SK-N-SH treated with all-trans-retinoic acid at 6 μM for 48 hours (cell line): ENCODE measurements around the gene KCNC4.

Source experiments
- ATAC-seq: fragments of 200-7000 bp; cut with Tn5 transposase; 3 replicates; pipeline ENCODE4 v1.9.1; 2020; ENCODE audit warnings: mild to moderate bottlenecking, moderate library complexity
- ARNTL ChIP-seq: fragments of 450-650 bp; formaldehyde crosslinking; IDR thresholded peaks from 2 replicates; pipeline ENCODE4 v1.5.0; 2020; ENCODE audit warnings: low read depth, mild to moderate bottlenecking, moderate library complexity, borderline replicate concordance
- BACH2 ChIP-seq: fragments of 250-450 bp; sonication (Bioruptor Pico); IDR thresholded peaks from 2 replicates; pipeline ENCODE4 v1.9.0; 2021; ENCODE audit warnings: mild to moderate bottlenecking, borderline replicate concordance
- CREB5 ChIP-seq: fragments of 250-450 bp; sonication (Bioruptor Pico); IDR thresholded peaks from 2 replicates; pipeline ENCODE4 v1.5.1; 2020; ENCODE audit warnings: low read depth, mild to moderate bottlenecking, moderate library complexity
- CSDC2 ChIP-seq: fragments of 250-450 bp; sonication (Bioruptor Pico); IDR thresholded peaks from 2 replicates; pipeline ENCODE4 v1.5.0; 2020; ENCODE audit warnings: mild to moderate bottlenecking, moderate library complexity
- CSRNP3 ChIP-seq: fragments of 250-450 bp; sonication (Bioruptor Pico); IDR thresholded peaks from 2 replicates; pipeline ENCODE4 v1.5.1; 2021; ENCODE audit warnings: mild to moderate bottlenecking, moderate library complexity
- ESRRG ChIP-seq: fragments of 250-450 bp; sonication (Bioruptor Pico); IDR thresholded peaks from 2 replicates; pipeline ENCODE4 v1.6.1; 2021; ENCODE audit warnings: mild to moderate bottlenecking
- GLIS3 ChIP-seq: fragments of 250-450 bp; sonication (Bioruptor Pico); IDR thresholded peaks from 2 replicates; pipeline ENCODE4 v1.5.0; 2020; ENCODE audit warnings: mild to moderate bottlenecking, moderate library complexity
- ISL1 ChIP-seq: fragments of 250-450 bp; sonication (Bioruptor Pico); IDR thresholded peaks from 2 replicates; pipeline ENCODE4 v2.1.2; 2022; ENCODE audit warnings: mild to moderate bottlenecking, moderate library complexity
- OSR1 ChIP-seq: fragments of 250-450 bp; sonication (Bioruptor Pico); IDR thresholded peaks from 2 replicates; pipeline ENCODE4 v1.8.0; 2022; ENCODE audit warnings: moderate library complexity, mild to moderate bottlenecking, inconsistent platforms
- PATZ1 ChIP-seq: fragments of 250-450 bp; sonication (Bioruptor Pico); IDR thresholded peaks from 2 replicates; pipeline ENCODE4 v1.8.0; 2020; ENCODE audit warnings: mild to moderate bottlenecking, moderate library complexity, borderline replicate concordance
- POU6F1 ChIP-seq: fragments of 250-450 bp; sonication (Bioruptor Pico); IDR thresholded peaks from 2 replicates; pipeline ENCODE4 v1.8.0; 2021; ENCODE audit warnings: low read depth, mild to moderate bottlenecking, moderate library complexity, borderline replicate concordance
- PPARA ChIP-seq: fragments of 250-450 bp; sonication (Bioruptor Pico); IDR thresholded peaks from 2 replicates; pipeline ENCODE4 v1.5.0; 2020; ENCODE audit warnings: mild to moderate bottlenecking, borderline replicate concordance
- RARB ChIP-seq: fragments of 250-450 bp; sonication (Bioruptor Pico); IDR thresholded peaks from 2 replicates; pipeline ENCODE4 v1.8.0; 2021; ENCODE audit warnings: mild to moderate bottlenecking, moderate library complexity
- SNAI2 ChIP-seq: fragments of 250-450 bp; sonication (Bioruptor Pico); IDR thresholded peaks from 2 replicates; pipeline ENCODE4 v1.5.0; 2020; ENCODE audit warnings: mild to moderate bottlenecking, moderate library complexity
- TCF4 ChIP-seq: fragments of 250-450 bp; sonication (Bioruptor Pico); IDR thresholded peaks from 2 replicates; pipeline ENCODE4 v1.8.0; 2021; ENCODE audit warnings: mild to moderate bottlenecking, moderate library complexity, borderline replicate concordance
- TOX ChIP-seq: fragments of 250-450 bp; sonication (Bioruptor Pico); IDR thresholded peaks from 2 replicates; pipeline ENCODE4 v1.8.0; 2021; ENCODE audit warnings: mild to moderate bottlenecking, moderate library complexity, borderline replicate concordance
- TSHZ2 ChIP-seq: fragments of 250-450 bp; sonication (Bioruptor Pico); IDR thresholded peaks from 2 replicates; pipeline ENCODE4 v1.5.0; 2020; ENCODE audit warnings: mild to moderate bottlenecking, moderate library complexity
- ZC3H10 ChIP-seq: fragments of 250-450 bp; sonication (Bioruptor Pico); IDR thresholded peaks from 2 replicates; pipeline ENCODE4 v1.5.1; 2021; ENCODE audit warnings: mild to moderate bottlenecking, moderate library complexity
- ZFP3 ChIP-seq: fragments of 250-450 bp; sonication (Bioruptor Pico); IDR thresholded peaks from 2 replicates; pipeline ENCODE4 v1.5.0; 2020; ENCODE audit warnings: mild to moderate bottlenecking, moderate library complexity
- ZFP30 ChIP-seq: fragments of 450-650 bp; formaldehyde crosslinking; IDR thresholded peaks from 2 replicates; pipeline ENCODE4 v1.5.0; 2022; ENCODE audit warnings: mild to moderate bottlenecking, moderate library complexity
- ZNF565 ChIP-seq: fragments of 450-650 bp; formaldehyde crosslinking; conservative IDR thresholded peaks from 2 replicates; pipeline ENCODE4 v1.5.0; 2020; ENCODE audit warnings: low read depth, mild to moderate bottlenecking, moderate library complexity
- ZNF70 ChIP-seq: fragments of 450-650 bp; formaldehyde crosslinking; IDR thresholded peaks from 2 replicates; pipeline ENCODE4 v1.5.0; 2020; ENCODE audit warnings: mild to moderate bottlenecking, moderate library complexity
- ZNF8 ChIP-seq: fragments of 450-650 bp; formaldehyde crosslinking; IDR thresholded peaks from 2 replicates; pipeline ENCODE4 v1.5.0; 2020; ENCODE audit warnings: mild to moderate bottlenecking, moderate library complexity

Gene KCNC4

GRCh38 chr1:110242731-110243130 is 32.6 kb downstream of the KCNC4 start:
- no peak for ATAC-seq
- TF ChIP-seq TOX (CRISPR knock-in tag) (no peak), ZNF8 (CRISPR knock-in tag) (no peak), ARNTL (CRISPR knock-in tag) (no peak), ZC3H10 (no peak), ZFP3 (CRISPR knock-in tag) (no peak), TSHZ2 (CRISPR knock-in tag) (no peak), PATZ1 (CRISPR knock-in tag) (no peak), GLIS3 (CRISPR knock-in tag) (no peak), CSDC2 (CRISPR knock-in tag) (no peak), POU6F1 (no peak), CSRNP3 (CRISPR knock-in tag) (no peak)

GRCh38 chr1:110243146-110243545 is 33.0 kb downstream of the KCNC4 start:
- no peak for ATAC-seq
- TF ChIP-seq ZNF565 (no peak), ESRRG (CRISPR knock-in tag) (no peak), ARNTL (CRISPR knock-in tag) (no peak), TOX (CRISPR knock-in tag) (no peak), TSHZ2 (CRISPR knock-in tag) (no peak), ZFP30 (no peak), RARB (CRISPR knock-in tag) (no peak), ZNF8 (CRISPR knock-in tag) (no peak), OSR1 (CRISPR knock-in tag) (no peak), ZNF70 (CRISPR knock-in tag) (no peak), TCF4 (no peak), CREB5 (CRISPR knock-in tag) (no peak), BACH2 (CRISPR knock-in tag) (no peak), SNAI2 (no peak), CSDC2 (CRISPR knock-in tag) (no peak), ISL1 (CRISPR knock-in tag) (no peak), POU6F1 (no peak), ZFP3 (CRISPR knock-in tag) (no peak), GLIS3 (CRISPR knock-in tag) (no peak), PPARA (CRISPR knock-in tag) (no peak)
- TF ChIP-seq, all 23 proteins: peak for 0
